Osteoblast (primary cell): ENCODE results near the gene FAM234A. TPM values are rescaled to one million over a fixed set of nuclear protein-coding genes. Genes with fewer than 3 reads are reported as not detected.

Source experiments
- DNase-seq: peaks from one replicate; pipeline ENCODE4 v3.0.0; 2011; ENCODE audit warnings: low spot score, mixed read lengths; ENCODE audit not compliant: insufficient read length; ENCODE audit errors: missing footprints
- H2AFZ ChIP-seq: 2 replicates; pipeline ENCODE4 v1.6.0; 2011; ENCODE audit warnings: mild to moderate bottlenecking, low read length
- H3K27ac ChIP-seq: 2 replicates; pipeline ENCODE4 v1.5.1; 2011; ENCODE audit warnings: mild to moderate bottlenecking, low read depth, low read length, moderate library complexity
- H3K27me3 ChIP-seq: 2 replicates; pipeline ENCODE4 v1.6.0; 2012; ENCODE audit warnings: mild to moderate bottlenecking, control low read depth, inconsistent platforms, low read length, moderate library complexity; ENCODE audit not compliant: insufficient read depth
- H3K36me3 ChIP-seq: 2 replicates; pipeline ENCODE4 v1.5.1; 2011; ENCODE audit warnings: mild to moderate bottlenecking, low read length, control low read depth, moderate library complexity; ENCODE audit not compliant: insufficient read depth
- H3K4me1 ChIP-seq: 2 replicates; pipeline ENCODE4 v1.5.1; 2011; ENCODE audit warnings: mild to moderate bottlenecking, low read length, control low read depth, moderate library complexity; ENCODE audit not compliant: insufficient read depth
- H3K4me2 ChIP-seq: 2 replicates; pipeline ENCODE4 v1.6.0; 2011; ENCODE audit warnings: mild to moderate bottlenecking, low read length; ENCODE audit not compliant: insufficient read depth
- H3K4me3 ChIP-seq: fragments of 200-600 bp; sonication (generic); 3 replicates; pipeline ENCODE4 v1.5.1; 2012; ENCODE audit warnings: mild to moderate bottlenecking, low read length, inconsistent platforms; ENCODE audit not compliant: insufficient read depth
- H3K79me2 ChIP-seq: 2 replicates; pipeline ENCODE4 v1.6.0; 2012; ENCODE audit warnings: mild to moderate bottlenecking, low read length, control low read depth, inconsistent platforms; ENCODE audit not compliant: insufficient read depth
- H3K9me3 ChIP-seq: 2 replicates; pipeline ENCODE4 v1.5.1; 2011; ENCODE audit warnings: low read depth, low read length, control low read depth
- H4K20me1 ChIP-seq: 2 replicates; pipeline ENCODE4 v1.6.0; 2012; ENCODE audit warnings: mild to moderate bottlenecking, low read length, control low read depth; ENCODE audit not compliant: insufficient read depth
- CTCF ChIP-seq: IDR thresholded peaks from 2 replicates; pipeline ENCODE4 v1.5.1; 2011; ENCODE audit warnings: mild to moderate bottlenecking, low read depth, low read length, moderate library complexity; ENCODE audit errors: extremely low read depth
- total RNA-seq: library from RNA; depleted of rRNA; stranded (reverse); fragments of >200 nt; gene quantifications from 2 replicates; pipeline ENCODE4 v1.2.3, GENCODE V29; 2012

Gene FAM234A
- total RNA-seq, 1 donor, result 113 TPM

- peak; percentile 57 for DNase-seq
- H4K20me1 ChIP-seq, result peaks cover 4% of the 10 kb centered on the region
- H3K36me3 ChIP-seq, result peaks cover 8% of the 10 kb centered on the region
- H2AFZ ChIP-seq, result no peak overlapping the region
- H3K79me2 ChIP-seq, result no peaks in the 10 kb centered on the region
- TF ChIP-seq CTCF, result no peak
- no peaks in the 10 kb centered on the region for H3K4me1 ChIP-seq
- H3K27me3 ChIP-seq, result no peaks in the 10 kb centered on the region
- H3K4me2 ChIP-seq, result no peak overlapping the region
- H3K9me3 ChIP-seq, result no peaks in the 10 kb centered on the region
- H3K4me3 ChIP-seq, result no peak overlapping the region
- no peak overlapping the region for H3K27ac ChIP-seq
These were observed 27.6 kb downstream of the FAM234A start for GRCh38 chr16:262121-262745.

- no peaks in the 10 kb centered on the region for H3K27me3 ChIP-seq
These were observed 28.7 kb downstream of the FAM234A start for GRCh38 chr16:263182-263774.

GRCh38 chr16:263944-264343 is 29.3 kb downstream of the FAM234A start:
- no peak overlapping the region for H3K27ac ChIP-seq

More at GRCh38 chr16:263182-263774, 28.7 kb downstream of the FAM234A start:
- DNase-seq, result peak; percentile 68
- no peak for TF ChIP-seq CTCF
- H4K20me1 ChIP-seq, result peaks cover 4% of the 10 kb centered on the region
- peaks cover 8% of the 10 kb centered on the region for H3K36me3 ChIP-seq
- H3K4me1 ChIP-seq, result no peaks in the 10 kb centered on the region
- H3K27ac ChIP-seq, result no peak overlapping the region
- H3K4me2 ChIP-seq, result no peak overlapping the region
- H3K9me3 ChIP-seq, result no peaks in the 10 kb centered on the region
- no peak overlapping the region for H2AFZ ChIP-seq
- H3K4me3 ChIP-seq, result no peak overlapping the region
- no peaks in the 10 kb centered on the region for H3K79me2 ChIP-seq

More at GRCh38 chr16:263944-264343, 29.3 kb downstream of the FAM234A start:
- no peaks in the 10 kb centered on the region for H3K79me2 ChIP-seq
- no peak for TF ChIP-seq CTCF
- no peak overlapping the region for H2AFZ ChIP-seq
- H3K4me1 ChIP-seq, result no peaks in the 10 kb centered on the region
- no peak overlapping the region for H3K4me3 ChIP-seq
- H3K27me3 ChIP-seq, result no peaks in the 10 kb centered on the region
- DNase-seq, result peak; percentile 27
- H4K20me1 ChIP-seq, result peaks cover 4% of the 10 kb centered on the region
- no peak overlapping the region for H3K4me2 ChIP-seq
- H3K9me3 ChIP-seq, result no peaks in the 10 kb centered on the region
- peaks cover 8% of the 10 kb centered on the region for H3K36me3 ChIP-seq
